AG10803 (cell line): ENCODE results near the gene WDR45B.

Experiments
- DNase-seq: peaks from one replicate; pipeline ENCODE4 v3.0.0; 2010; ENCODE audit warnings: low read depth
- H3K4me3 ChIP-seq: 2 replicates; pipeline ENCODE4 v1.5.1; 2011; ENCODE audit warnings: mild to moderate bottlenecking, low read length, control low read depth
- TF ChIP-seq, protein P1 (sequence below): conservative IDR thresholded peaks from 2 replicates; pipeline ENCODE4 v1.5.1; 2011; ENCODE audit warnings: mild to moderate bottlenecking, low read length, control low read depth, inconsistent platforms

The WDR45B gene

GRCh38 chr17:82629748-82630147, 18.5 kb downstream of the WDR45B start:
- DNase-seq: no peak
- no peak overlapping the region for H3K4me3 ChIP-seq
- TF ChIP-seq, protein P1, sequence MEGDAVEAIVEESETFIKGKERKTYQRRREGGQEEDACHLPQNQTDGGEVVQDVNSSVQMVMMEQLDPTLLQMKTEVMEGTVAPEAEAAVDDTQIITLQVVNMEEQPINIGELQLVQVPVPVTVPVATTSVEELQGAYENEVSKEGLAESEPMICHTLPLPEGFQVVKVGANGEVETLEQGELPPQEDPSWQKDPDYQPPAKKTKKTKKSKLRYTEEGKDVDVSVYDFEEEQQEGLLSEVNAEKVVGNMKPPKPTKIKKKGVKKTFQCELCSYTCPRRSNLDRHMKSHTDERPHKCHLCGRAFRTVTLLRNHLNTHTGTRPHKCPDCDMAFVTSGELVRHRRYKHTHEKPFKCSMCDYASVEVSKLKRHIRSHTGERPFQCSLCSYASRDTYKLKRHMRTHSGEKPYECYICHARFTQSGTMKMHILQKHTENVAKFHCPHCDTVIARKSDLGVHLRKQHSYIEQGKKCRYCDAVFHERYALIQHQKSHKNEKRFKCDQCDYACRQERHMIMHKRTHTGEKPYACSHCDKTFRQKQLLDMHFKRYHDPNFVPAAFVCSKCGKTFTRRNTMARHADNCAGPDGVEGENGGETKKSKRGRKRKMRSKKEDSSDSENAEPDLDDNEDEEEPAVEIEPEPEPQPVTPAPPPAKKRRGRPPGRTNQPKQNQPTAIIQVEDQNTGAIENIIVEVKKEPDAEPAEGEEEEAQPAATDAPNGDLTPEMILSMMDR: no peak

GRCh38 chr17:82627405-82627804, 20.8 kb downstream of the WDR45B start:
- no peak for DNase-seq
- no peak overlapping the region for H3K4me3 ChIP-seq

GRCh38 chr17:82623707-82624106, 24.5 kb downstream of the WDR45B start:
- TF ChIP-seq, protein P1: no peak
- no peak overlapping the region for H3K4me3 ChIP-seq
- no peak for DNase-seq

More at GRCh38 chr17:82627405-82627804, 20.8 kb downstream of the WDR45B start:
- TF ChIP-seq, protein P1: no peak

GRCh38 chr17:82619641-82620040, 28.6 kb downstream of the WDR45B start:
- DNase-seq: no peak
- TF ChIP-seq, protein P1: no peak
- H3K4me3 ChIP-seq: no peak overlapping the region

GRCh38 chr17:82619211-82619610, 29.0 kb downstream of the WDR45B start:
- TF ChIP-seq, protein P1: no peak

DNA sequence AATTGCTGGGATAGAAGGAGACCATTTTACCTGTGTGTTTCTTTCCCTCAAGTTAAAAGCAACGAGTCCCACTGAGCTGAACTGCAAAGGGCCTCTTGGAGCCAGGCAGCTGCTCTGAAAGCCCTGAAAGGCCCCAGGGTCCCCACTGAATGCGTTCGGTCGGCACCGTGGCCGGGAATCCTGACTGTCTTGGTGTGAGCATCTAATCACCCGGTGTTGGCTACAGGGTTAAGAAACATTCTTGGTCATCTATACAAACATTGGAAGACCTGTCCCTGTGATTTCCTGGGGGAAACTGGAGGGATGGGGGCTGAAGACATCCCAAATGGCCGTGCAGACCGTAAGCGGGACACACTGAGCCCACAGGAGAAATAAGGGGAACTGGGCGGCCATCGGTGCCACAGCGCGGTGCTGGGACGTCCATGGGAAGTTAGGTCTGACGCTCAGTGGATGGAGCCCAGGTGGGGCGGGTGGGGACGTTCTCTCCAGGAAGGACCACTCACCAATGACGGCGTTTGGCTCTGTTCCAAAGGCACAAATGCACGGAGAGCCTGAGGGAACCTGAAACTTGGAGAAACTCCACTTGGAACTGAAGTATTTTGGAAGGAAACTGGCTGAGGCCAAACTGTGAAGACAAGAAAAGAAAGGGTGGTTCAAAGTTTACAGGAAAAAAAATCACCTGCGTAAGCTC, 32.1 kb downstream of the WDR45B start:
- TF ChIP-seq, protein P1: no peak
- H3K4me3 ChIP-seq: no peak overlapping the region
- no peak for DNase-seq

More at GRCh38 chr17:82619211-82619610, 29.0 kb downstream of the WDR45B start:
- H3K4me3 ChIP-seq: no peak overlapping the region
- no peak for DNase-seq
